Activated CD4-positive, alpha-beta T cell treated with anti-CD3 and anti-CD28 coated beads, Interleukin-2, amount 50 U/mL, for 48 hours (primary cell): ENCODE data around the gene CPNE8.
"Not testable (repeated sequence)": the region's sequence is repeated elsewhere in the genome, so short reads cannot be mapped to it uniquely, and the experiment has no call there.

Experiments used
- DNase-seq, 2 experiments: peaks; one replicate each; pipeline ENCODE4 v3.0.0-alpha.2; 2020

Gene CPNE8

DNA sequence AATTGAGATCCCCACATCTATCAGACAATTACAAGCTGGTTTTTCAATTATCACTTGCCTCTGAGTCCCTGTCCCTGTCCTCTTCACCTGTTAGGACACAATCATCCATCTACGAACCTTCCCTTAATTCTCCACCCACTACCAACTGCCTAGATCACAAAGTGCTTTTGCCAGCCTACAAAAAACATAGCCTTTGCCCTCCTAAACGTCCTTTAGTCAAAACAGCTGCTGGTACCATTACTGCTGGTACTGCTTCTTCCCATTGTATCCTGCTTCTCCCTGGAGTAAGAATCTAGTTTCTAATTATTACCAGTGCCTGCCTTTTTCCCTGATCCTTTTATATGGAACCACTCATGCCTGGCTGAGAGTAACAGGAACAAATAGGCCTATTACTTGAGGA lies 82.1 kb downstream of the CPNE8 start:
- no peak for DNase-seq

DNA sequence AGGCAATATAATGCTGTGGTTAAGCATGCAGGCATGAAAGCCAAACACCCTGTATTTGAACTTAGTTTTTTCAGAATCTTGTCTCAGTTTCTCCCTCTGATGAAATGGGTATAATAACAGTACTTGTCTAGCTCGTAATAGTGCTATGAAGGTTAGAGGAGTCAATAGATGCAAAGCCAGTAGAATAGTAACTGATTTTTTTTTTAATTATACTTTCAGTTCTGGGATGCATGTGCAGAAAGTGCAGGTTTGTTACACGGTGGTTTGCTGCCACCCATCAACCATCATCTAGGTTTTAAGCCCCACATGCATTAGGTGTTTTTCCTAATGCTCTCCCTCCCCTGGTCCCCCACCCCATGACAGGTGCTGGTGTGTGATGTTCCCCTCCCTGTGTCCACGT lies 87.4 kb downstream of the CPNE8 start:
- DNase-seq = no peak

DNA sequence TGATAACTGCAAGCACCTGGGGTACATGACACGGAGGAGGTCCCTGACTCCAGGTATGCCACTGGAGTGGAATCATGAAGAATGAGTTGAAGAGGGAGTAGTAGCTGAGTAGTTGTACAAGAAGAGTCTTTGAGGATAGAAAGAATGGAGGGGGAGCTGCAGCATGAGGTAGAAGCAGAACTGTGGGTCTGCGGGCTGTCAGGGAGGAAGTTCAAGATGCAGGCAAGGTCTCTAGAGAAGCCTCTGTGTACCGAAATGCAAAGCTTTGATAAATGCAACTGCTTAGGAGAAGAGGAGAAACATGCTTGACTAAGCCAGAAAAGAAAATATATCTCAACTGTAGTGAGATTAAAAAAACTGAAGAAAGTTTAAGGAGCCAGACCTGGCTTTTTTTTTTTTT lies 91.5 kb downstream of the CPNE8 start:
- DNase-seq = no peak

DNA sequence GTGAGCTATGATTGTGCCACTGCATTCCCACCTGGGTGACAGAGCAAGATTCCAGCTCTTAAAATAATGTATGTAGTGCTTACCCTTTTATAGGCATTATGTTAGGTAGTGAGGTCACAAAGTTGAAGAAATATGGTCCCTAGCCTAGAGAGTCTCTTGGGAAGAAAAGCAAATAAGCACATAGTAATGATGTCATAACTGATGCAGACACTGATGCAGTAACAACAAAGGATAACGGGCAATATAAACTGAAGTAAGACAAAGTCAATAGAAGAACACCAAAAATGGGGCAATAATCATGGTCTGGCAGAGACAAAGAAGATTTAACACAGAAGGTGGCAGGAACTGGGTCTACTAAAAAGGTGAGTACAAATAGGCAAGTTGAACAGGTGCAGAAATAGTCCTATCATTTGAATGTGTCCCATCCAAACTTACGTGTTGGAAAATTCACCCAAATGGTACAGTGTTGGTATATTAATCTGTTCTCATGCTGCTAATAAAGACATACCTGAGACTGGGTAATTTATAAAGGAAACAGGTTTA lies 93.5 kb downstream of the CPNE8 start:
- DNase-seq = no peak

DNA sequence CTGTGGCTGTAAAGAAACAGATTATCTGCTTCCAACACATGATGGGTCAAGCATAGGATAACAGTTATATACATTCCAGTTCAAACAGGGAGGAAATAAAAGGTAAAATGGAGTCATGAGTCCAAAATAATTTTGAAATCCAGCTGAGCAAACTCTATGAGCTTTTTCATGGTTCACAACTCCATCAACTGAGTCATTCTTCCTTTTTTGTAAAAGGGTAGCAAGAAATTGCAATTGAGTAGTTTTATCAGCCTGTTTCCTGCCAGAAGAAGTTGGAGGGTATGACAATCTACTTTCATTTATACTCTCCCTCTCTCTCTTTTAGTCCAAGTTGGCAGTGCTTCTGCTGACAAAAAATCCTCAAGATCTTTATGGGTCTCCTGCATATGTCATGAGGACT lies 95.6 kb downstream of the CPNE8 start:
- no peak for DNase-seq

DNA sequence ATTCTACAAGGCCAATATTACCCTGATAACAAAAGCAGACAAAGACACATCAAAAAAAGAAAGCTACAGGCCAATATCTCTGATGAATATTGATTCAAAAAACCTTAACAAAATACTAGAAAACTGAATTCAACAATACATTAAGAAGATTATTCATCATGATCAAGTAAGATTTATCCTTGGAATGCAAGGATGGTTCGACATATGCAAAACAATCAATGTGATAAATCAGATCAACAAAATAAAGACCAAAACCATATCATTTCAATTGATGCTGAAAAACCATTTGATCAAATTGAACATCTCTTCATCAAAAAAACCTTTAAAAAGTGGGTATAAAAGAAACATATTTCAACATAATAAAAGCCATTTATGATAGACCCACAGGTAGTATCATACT lies 117.3 kb downstream of the CPNE8 start:
- DNase-seq = no peak

DNA sequence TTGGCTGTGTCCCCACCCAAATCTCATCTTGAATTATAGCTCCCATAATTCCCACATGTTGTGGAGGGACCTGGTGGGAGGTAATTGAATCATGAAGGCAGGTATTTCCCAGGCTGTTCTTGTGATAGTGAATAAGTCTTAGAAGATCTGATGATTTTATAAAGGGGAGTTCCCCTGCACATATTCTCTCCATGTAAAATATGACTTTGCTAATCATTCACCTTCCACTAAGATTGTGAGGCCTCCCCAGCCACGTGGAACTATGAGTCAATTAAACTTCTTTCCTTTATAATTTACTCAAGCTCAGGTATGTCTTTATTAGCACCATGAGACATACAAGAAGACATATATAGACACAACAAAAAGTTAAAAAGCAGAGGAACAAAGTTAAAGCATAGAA lies 120.0 kb downstream of the CPNE8 start:
- no peak for DNase-seq

DNA sequence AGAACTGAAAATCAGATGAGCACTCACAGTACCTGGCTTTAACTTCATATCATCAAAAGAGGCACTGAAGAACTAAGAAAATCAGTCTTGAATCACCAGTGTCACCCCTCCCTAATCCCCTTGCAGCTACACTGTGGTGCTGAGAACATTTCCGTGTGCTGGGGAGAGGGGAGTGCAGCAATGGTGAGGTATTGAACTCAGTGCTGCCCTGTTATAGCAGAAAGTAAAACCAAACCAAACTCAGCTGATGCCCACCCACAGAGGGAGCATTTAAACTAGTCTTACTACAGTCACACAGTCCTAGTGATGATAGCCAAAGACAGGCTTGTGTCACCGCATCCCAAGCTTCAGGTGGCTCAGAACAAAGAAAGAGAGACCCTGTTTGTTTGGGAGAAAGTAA lies 122.1 kb downstream of the CPNE8 start:
- no peak for DNase-seq

DNA sequence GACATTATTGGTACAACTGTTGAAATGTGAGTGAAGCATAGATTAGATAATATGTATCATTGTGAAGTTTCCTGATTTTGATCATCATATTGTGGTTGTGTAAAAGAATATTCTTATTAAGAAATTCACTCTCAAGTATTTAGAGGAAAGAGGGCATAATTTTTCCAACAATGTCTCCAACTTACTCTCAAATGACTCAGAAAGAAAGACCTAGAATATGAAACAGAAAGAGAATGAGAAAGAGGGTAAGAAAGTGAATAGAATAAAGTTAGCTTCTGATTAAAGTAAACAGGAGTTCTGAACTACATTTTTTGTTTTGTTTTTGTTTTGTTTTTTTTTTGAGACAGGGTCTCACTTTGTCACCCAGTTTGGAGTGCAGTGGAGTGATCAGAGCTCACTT lies 123.0 kb downstream of the CPNE8 start:
- DNase-seq = no peak

DNA sequence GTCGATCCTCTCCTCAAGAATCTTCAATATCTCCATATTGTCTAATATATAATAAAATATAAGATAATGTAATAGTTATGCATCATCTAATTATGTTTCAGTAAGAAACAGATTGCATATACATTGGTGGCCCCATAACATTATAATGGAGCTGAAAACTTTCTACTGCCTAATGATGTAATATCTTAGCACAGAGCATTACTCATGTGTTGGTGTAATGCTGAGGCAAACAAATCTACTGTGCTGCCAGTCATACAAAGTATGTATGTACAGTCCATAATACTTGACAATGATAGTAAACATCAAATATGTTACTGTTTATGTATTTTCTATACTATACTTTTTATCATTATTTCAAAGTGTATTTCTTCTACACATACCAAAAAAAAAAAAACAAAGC lies 128.7 kb downstream of the CPNE8 start:
- no peak for DNase-seq

DNA sequence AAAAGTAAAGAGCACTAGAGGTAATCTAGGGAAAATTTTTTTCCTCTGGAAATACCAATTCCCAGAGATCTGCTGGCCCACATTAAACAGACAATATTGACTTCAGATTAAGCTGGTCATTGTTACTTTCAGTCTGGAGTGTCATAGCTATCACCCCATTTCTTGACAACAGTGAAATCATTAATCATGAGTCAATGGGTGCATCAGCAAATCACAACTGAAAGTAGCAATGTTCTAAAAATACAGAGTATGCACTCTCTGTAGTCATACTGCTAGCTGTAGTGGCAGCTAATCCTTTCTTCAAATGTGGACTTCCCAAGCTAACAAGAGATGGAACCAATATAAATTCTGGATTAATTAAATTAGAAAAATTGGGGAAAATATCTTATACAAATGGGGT lies 129.9 kb downstream of the CPNE8 start:
- DNase-seq = no peak

DNA sequence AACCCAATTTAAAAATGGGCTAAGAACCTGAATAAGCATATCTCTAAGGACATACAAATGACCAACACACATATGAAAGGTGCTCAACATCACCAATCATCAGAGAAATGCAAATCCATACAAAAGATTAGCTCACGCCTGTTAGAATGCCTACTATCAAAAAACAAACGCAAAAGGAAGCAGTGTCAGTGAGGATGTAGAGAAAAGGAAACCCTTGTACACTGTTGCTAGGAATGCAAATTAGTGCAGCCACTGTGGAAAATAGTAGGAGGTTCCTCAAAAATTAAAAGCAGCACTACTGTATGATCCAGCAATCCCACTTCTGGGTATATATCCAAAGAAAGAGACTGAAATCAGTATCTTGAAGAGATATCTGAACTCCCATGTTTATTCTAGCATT lies 133.0 kb downstream of the CPNE8 start:
- no peak for DNase-seq

DNA sequence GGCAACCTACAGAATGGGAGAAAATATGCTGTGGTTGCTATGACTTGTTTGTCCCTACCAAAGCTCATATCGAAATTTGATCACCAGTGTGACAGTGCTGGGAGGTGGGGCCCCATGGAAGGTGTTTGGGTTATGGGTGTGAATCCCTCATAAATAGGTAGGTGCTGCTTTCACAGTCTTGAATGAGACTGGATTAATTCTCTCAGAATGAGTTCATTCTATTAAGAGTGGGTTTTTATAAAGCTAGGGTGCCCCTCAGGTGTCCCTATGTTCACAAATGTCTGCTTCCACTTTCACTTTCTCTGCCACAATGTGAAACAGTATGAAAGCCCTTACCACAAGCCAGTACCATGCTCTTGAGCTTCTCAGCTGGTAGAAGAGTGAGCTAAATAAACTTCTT lies 133.5 kb downstream of the CPNE8 start:
- DNase-seq = peak; percentile 21 to 29

DNA sequence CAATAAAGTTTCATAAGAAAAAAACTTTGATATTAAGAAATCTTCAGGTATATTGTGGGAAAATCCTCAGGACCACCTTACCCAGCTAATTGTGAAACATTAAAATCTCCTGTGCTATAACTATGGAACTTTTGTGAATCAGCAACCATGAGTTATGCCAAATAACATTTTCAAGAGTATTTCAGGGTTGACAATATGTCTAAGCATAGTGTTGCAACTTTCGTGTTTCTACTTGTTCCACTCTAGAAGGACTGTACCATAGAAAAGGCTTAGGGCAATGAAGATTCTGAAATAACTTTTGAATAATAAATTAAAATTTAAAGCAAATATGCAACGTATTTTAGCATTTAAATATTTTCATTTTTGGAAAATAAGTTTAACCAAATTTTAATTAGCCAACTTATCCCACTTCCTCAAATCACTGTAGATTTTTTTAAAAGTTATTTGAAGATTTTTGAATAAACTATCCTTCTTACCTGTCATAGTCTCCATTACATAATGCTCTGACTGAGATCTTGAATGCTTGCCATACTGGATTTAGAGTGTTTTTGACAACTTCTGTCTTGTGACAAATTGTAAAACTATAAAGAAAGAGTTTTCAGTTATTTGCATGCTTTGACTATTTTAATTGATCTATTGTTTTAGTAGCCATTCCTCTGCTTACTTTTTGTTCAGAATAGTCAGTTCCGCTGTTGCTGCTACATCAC lies 143.6 kb downstream of the CPNE8 start:
- DNase-seq = no peak

DNA sequence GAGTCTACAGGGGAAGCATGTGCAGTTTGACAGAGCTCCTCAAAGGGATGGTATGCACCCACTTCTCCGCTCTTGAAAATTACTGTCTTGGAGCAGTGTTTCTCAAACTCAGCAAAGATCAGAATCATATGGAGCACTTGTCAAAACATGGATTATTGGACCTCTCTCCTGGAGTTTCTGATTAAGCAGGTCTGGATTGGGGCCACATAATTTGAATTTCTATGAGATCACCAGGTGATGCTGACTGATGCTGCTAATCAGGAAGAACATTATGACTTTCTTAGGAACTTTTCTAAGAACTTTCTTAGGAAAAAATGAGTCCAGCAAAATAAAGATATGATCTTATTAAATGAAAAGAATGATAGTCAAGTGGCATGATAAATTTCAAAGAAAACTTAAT lies 144.3 kb downstream of the CPNE8 start:
- no peak for DNase-seq

DNA sequence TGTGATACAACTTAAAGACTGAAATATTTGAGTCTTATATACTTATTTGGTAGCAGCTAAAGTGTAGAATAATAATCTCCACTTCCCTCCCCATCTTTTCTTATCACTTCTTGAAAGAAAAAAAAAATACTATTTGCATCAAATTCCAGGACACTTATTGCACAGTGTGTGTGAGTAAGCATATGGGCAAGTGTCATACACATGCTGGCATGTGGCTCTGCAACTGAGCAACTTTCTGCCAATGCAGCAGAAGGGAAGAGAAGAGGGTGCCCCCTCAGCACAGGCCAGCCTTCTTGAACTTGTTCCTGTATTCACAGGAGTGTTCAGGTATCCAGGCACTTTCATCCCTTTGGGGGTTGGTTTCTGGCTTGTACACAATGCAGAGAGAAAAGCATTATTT lies 145.8 kb downstream of the CPNE8 start:
- no peak for DNase-seq

DNA sequence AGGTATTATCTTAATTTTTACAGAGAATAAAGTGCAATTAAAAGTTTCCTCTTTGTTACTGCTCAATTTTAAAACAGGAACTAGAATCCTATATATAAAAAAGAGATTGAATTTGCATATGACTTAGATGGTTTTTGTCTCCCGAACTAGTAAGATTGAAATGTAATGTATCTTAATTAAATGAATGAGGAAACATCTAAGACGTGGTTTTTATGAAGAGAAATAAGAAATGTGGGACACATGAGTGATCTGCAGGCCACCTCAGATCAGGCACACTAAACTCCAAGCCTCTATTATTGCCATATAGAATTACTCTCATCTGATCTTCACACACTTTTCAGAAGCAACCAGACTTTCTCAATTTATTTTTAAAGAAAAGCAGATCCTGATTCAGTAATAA lies 158.6 kb downstream of the CPNE8 start:
- DNase-seq = no peak

DNA sequence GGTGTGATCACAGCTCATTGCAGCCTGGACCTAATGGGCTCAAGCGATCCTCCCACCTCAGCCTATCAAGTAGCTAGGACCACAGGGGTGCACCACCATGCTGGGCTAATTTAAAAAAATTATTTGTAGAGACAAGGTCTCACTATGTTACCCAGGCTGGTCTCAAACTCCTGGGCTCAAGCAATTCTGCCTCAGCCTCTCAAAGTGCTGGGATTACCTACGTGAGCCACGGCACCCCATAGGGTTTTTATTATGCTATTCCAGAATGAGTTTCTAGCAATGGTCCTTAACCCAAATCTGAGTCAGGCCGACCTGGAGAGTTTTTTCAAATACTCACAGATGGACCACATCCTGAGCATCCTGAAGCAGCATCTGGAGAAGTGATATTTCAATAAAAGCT lies 159.8 kb downstream of the CPNE8 start:
- DNase-seq = no peak

DNA sequence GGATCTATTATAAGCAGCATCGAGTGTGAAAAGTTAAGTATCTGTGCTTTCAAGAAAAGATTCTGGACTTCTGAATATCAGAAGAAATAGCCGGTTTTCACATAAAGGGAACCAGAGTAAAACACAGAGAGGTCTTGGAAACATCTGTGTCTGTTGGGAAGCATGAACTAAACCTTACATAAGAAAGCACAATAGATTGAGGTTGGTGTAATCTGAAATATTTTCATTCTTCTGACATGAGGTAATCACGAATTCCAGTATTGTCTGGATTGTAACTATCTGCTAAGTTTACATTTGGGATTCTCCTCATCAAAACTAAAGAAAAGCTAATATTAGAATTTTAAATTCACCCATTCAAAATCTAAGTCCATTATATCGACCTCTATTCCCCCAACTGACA lies 161.3 kb downstream of the CPNE8 start:
- DNase-seq = no peak

DNA sequence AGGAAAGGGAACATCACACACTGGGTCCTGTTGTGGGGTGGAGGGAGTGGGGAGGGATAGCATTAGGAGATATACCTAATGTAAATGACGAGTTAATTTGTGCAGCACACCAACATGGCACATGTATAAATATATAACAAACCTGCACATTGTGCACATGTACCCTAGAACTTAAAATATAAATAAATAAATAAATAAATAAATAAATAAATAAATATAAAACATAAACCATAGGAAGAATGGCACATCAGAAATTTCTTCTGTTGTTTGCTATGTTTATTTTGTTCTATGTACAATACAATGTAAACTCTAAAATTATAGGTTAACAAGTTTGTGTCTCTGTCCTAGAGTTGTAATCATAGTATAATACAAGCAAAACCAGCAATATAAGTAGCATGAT lies 162.9 kb downstream of the CPNE8 start:
- DNase-seq = not testable (repeated sequence)

DNA sequence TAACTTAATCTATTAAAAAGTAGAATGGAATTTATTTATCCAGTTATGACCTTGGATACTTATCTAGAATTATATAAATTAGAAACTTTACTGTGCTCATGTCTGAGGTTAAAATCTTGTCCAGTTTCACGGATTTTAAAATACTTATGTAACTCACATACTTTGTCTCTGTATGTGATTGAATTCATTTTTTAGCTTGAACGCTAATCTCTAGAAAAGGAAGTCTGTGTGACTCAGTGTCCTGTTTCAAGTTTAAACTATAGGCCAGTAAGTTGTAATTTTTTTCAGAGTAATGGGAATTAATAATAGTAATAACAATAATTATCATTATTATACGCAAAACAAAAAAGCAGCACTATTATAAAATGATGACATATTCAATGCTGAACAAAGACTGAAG lies 168.6 kb downstream of the CPNE8 start:
- no peak for DNase-seq

DNA sequence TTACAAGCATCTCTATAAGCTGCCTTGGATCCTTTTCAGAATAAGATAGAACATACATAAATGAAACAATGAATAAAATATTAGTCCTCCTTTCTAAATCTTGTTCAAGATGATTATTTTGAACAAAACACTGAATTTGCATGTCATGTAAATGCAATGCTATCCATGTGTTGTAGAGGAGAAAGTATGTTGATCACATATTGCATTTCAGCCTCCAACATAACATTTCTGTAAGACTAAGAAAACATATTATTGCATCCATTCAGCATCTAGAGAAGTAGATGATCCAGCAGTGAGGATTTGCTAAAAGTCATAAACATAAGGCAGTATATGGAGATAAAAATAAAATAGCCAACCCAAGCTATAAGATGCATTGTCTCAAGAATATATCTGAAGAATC lies 172.6 kb downstream of the CPNE8 start:
- no peak for DNase-seq

DNA sequence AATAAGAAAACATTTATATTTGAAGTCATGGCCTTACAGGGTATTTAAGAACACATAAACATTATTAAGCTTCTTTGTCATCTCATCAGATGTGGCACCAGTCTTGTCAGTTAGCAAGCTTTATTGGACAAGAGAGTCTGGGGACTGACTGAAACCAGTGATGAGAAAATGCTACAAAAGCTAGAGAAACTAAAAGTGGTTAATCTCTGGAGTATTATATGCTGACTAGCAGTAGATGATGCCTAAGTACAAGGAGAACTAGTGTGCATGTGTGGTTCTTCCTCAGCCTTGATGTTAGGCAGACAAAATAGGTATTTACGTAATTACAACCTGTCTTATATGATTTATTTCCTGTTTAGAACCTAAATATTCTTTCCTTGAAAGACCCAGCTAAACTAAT lies 176.5 kb downstream of the CPNE8 start:
- DNase-seq = no peak

DNA sequence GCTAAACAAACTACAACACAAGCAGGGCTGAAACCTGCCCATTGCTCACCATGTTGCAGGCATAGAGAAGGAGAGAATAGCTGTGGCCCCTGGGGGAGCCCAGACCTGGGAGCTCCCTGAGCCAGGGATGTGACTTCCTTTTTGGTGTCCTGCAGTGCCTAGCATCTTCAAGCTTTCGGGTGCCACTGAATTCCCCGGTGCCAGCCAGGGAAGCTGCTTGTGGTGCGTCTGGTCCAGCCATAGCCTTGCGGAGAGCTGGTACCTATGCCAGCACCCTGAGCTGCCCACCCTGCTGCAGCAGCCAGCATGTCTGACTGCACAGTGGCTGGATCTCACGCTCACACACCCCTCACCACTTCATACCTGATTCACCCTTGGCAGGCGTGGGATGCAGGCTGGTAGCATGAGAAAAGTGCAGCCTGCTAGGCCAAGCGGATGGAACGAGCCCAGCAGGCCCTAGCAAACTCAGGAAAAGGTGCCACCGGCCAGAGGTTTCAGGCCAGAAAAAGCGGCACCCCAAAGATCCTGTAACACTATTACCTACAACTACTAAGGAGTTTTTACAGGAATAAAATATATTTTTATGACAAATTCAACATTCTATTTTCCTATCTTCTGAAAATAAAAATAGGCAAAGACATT lies 183.7 kb downstream of the CPNE8 start:
- no peak for DNase-seq

DNA sequence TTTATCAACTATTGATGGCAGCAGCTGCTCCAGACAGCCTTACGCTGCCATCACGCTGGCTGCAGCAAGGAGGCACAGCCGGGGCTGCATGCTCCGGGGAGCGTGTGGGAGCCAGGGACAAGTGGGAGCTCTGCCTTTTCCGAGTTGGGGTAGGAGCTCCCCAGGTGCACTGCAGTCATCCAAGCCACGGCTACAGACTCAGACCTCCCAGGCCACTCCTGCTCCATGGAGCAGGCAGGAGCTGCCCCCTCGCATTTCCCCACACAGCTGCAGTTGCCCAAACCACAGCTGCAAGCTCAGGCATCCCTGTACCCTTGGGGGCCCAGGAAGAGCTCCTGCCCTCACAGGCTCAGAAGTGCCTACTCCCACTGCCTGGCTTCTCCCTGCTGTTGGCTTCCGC lies 184.7 kb downstream of the CPNE8 start:
- no peak for DNase-seq
